HG02970 (cell line): Measurements from ENCODE around the gene SPRR2F.

Experiments
- ATAC-seq: cut with Tn5 transposase; IDR thresholded peaks from one replicate; pipeline ENCODE4 v1.9.1; 2021; ENCODE audit warnings: mild to moderate bottlenecking, moderate library complexity, moderate number of reproducible peaks; ENCODE audit not compliant: unreplicated experiment, low FRiP score

SPRR2F gene

DNA sequence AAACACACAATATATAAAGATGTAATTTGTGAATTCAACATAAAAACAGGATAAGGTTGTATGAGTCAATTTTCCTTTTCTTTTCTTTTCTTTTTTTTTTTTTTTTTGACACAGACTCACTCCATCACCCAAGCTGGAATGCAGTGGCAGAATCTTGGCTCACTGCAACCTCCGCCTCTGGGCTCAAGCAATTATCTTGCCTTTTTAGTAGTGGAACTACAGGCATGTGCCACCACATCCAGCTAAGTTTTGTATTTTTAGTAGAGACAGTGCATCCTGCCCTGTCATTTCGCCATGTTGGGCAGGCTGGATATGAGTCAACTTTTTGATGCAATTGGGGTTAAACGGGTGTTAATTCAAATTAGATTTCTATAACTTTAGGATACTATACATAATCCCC, 31.6 kb downstream of the SPRR2F start:
- no peak for ATAC-seq

DNA sequence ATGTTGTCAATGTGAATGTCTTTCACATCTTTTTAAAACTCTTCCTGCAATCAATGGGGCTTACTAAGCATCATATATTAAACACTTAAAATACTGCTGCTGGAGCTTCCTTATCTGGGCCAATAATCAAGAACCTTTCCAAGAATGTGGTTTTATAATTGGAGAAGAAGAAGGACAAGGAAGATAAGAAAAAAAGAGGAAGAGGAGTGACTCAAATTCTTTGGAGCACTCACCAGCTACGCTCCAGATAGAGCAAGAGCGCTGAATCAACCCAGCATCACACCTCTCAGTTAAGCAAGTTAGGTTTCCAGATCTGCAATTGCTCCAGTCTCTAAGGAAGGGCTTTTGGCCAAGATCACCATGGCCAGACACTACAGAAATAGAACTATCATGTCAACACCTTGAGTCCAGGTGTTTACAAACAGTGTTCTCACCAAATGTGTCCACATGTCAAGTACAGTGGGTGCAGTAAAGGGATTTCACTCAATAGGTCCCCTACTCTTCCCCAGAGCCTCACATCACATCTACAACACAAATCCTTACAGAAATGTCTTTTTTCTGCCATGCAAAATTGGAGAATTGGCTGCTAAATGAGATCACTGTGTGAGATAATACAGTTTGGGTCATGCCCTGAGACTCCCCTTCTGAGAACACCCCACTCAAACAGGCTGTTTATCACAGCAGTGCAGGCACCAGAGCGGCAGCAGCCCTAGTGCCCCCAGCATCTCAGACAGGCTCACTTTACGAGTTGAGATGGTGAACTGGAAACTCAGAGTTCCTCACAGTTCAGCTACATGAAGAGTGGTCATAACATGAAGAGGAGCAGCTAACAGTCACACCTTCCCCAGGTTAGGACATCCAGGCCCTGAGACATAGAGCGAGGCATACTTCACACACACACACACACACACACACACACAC, 40.2 kb downstream of the SPRR2F start:
- no peak for ATAC-seq

DNA sequence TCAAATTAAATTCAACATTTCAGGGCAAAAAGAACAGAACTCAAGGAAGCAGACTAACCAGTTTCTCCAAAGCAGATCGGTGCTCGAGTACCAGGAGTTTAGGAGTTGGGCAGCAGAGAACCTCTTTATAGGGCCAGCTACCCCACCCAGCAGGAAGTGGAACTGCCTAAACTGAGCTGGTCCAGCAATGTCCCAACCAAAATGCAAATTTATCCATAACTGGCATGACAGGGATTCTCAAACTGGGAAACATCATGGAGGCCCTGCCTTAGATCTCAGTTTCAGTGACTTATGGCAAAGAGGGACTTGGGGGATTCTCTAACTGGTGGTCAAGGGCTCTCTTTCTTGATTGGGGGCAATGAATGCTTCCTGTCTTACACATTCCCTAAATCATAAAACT, 41.8 kb downstream of the SPRR2F start, which contains the start of gene SPRR2B:
Gene SPRR2B (minus strand): TSS at position 101 of the 400 bp plus-strand sequence. CDS start 772 bp downstream, outside the sequence.
- ATAC-seq, result no peak

DNA sequence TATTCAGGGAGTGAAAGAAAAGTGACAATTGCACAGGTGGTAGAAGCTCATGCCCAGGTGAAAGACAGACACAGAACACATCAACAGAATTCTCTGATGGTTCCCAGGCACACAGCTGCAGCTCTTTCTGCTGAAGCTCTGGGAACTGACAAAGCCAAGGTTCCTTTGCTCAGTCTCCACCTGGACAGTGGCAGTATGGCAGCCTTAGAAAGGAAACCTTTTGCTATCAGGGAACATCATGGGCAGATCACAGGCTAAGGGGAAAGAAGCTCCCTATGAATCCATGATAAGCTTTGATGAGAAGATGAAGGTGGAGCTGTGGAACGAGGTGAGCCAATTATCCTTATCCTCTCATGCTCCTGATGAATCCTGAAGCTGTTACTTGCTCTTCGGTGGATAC, 43.1 kb downstream of the SPRR2F start:
- ATAC-seq, result no peak
